ENCODE data around the gene GAL.
A peak's percentile ranks its signal among the peaks of the same experiment; 100 is the strongest.

GAL gene

DNA sequence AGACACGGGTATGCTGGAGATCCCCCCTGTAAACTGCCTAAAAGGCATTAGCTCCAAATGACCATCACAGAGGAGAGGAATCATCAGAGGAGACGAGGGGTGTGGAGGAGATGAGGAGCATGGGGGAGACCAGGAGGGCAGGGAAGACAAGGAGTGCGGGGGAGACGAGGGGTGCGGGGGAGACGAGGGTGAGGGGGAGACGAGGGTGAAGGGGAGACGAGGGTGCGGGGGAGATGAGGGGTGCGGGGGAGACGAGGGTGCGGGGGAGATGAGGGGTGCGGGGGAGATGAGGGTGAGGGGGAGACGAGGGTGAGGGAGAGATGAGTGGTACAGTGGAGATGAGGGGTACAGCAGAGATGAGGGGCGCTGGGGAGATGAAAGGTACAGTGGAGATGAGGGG is 17.5 kb upstream of the GAL start:
- no peak for DNase-seq
- no peaks in the 10 kb centered on the region for H3K27me3 ChIP-seq (ENCODE audit: insufficient read depth, low read length)
- no peak overlapping the region for H3K18ac ChIP-seq (ENCODE audit: low read length)
- H3K23ac ChIP-seq (ENCODE audit: low read length), result no peak overlapping the region
- no peak overlapping the region for H3K4me3 ChIP-seq (ENCODE audit: low read depth, low read length)
- H3K36me3 ChIP-seq (ENCODE audit: control insufficient read depth in 1 of 2, insufficient read depth in 2 of 2, low read length in 2 of 2), result no peaks in the 10 kb centered on the region
- no peak overlapping the region for H2BK5ac ChIP-seq (ENCODE audit: low read depth, low read length, poor library complexity)
- WGBS (ENCODE audit: extremely low coverage, insufficient coverage, insufficient read length), result 100% methylated on average over 2 of the region's 15 CpGs
- no peak overlapping the region for H4K8ac ChIP-seq (ENCODE audit: low read depth, low read length)
- no peak overlapping the region for H4K91ac ChIP-seq (ENCODE audit: low read depth, low read length)
- H3K4ac ChIP-seq (ENCODE audit: low read depth, low read length), result no peak overlapping the region
- H3K4me2 ChIP-seq (ENCODE audit: low read length), result no peak overlapping the region
- H3K9me3 ChIP-seq (ENCODE audit: insufficient read depth, low read depth, low read length), result peaks cover 7% of the 10 kb centered on the region
- no peak overlapping the region for H4K12ac ChIP-seq (ENCODE audit: low read depth, low read length)
- H2BK120ac ChIP-seq (ENCODE audit: insufficient read depth, low read length, poor library complexity), result no peak overlapping the region
- H3K14ac ChIP-seq (ENCODE audit: low read length), result no peak overlapping the region
- no peak overlapping the region for H3K27ac ChIP-seq (ENCODE audit: low read depth, low read length)
- H2AFZ ChIP-seq (ENCODE audit: insufficient read depth, low read length, poor library complexity), result no peak overlapping the region
- H3K79me1 ChIP-seq (ENCODE audit: low read length), result no peaks in the 10 kb centered on the region
- no peaks in the 10 kb centered on the region for H3K4me1 ChIP-seq (ENCODE audit: control insufficient read depth in 1 of 2, insufficient read depth in 2 of 2, low read length in 2 of 2)
- no peak overlapping the region for H2BK12ac ChIP-seq (ENCODE audit: low read length)
- H3K9ac ChIP-seq (ENCODE audit: low read length), result no peak overlapping the region
- H2AK5ac ChIP-seq (ENCODE audit: low read length), result no peak overlapping the region
- no peaks in the 10 kb centered on the region for H3K79me2 ChIP-seq (ENCODE audit: control insufficient read depth, insufficient read depth, low read length, poor library complexity)

- DNase-seq, result no peak
- H2AFZ ChIP-seq (ENCODE audit: insufficient read depth, low read length, poor library complexity), result no peak overlapping the region
- no peak overlapping the region for H2BK5ac ChIP-seq (ENCODE audit: low read depth, low read length, poor library complexity)
- WGBS (ENCODE audit: extremely low coverage, insufficient coverage, insufficient read length), result no CpG with 5 or more reads among the region's 21 CpGs
- no peaks in the 10 kb centered on the region for H3K4me1 ChIP-seq (ENCODE audit: control insufficient read depth in 1 of 2, insufficient read depth in 2 of 2, low read length in 2 of 2)
- H2BK120ac ChIP-seq (ENCODE audit: insufficient read depth, low read length, poor library complexity), result no peak overlapping the region
- no peak overlapping the region for H2BK12ac ChIP-seq (ENCODE audit: low read length)
- H3K18ac ChIP-seq (ENCODE audit: low read length), result no peak overlapping the region
- H3K36me3 ChIP-seq (ENCODE audit: control insufficient read depth in 1 of 2, insufficient read depth in 2 of 2, low read length in 2 of 2), result no peaks in the 10 kb centered on the region
- H3K4me2 ChIP-seq (ENCODE audit: low read length), result no peak overlapping the region
- H3K9me3 ChIP-seq (ENCODE audit: insufficient read depth, low read depth, low read length), result peaks cover 4% of the 10 kb centered on the region
- no peaks in the 10 kb centered on the region for H3K79me2 ChIP-seq (ENCODE audit: control insufficient read depth, insufficient read depth, low read length, poor library complexity)
- H3K27ac ChIP-seq (ENCODE audit: low read depth, low read length), result no peak overlapping the region
- H3K27me3 ChIP-seq (ENCODE audit: insufficient read depth, low read length), result no peaks in the 10 kb centered on the region
- no peak overlapping the region for H3K14ac ChIP-seq (ENCODE audit: low read length)
- no peak overlapping the region for H3K9ac ChIP-seq (ENCODE audit: low read length)
- H3K4ac ChIP-seq (ENCODE audit: low read depth, low read length), result no peak overlapping the region
- no peak overlapping the region for H2AK5ac ChIP-seq (ENCODE audit: low read length)
- H3K79me1 ChIP-seq (ENCODE audit: low read length), result no peaks in the 10 kb centered on the region
- H4K12ac ChIP-seq (ENCODE audit: low read depth, low read length), result no peak overlapping the region
- H4K91ac ChIP-seq (ENCODE audit: low read depth, low read length), result no peak overlapping the region
- no peak overlapping the region for H3K23ac ChIP-seq (ENCODE audit: low read length)
- H4K8ac ChIP-seq (ENCODE audit: low read depth, low read length), result no peak overlapping the region
- no peak overlapping the region for H3K4me3 ChIP-seq (ENCODE audit: low read depth, low read length)
Observed at GRCh38 chr11:68667511-68668500, 16.5 kb upstream of the GAL start.

GRCh38 chr11:68669301-68670090 is 14.8 kb upstream of the GAL start:
- Histone ChIP-seq H3K36me3 (ENCODE audit: control insufficient read depth in 1 of 2, insufficient read depth in 2 of 2, low read length in 2 of 2) (no peaks in the 10 kb centered on the region), H4K12ac (ENCODE audit: low read depth, low read length) (no peak overlapping the region), H3K4me2 (ENCODE audit: low read length) (no peak overlapping the region), H3K9me3 (ENCODE audit: insufficient read depth, low read depth, low read length) (no peaks in the 10 kb centered on the region), H3K4me3 (ENCODE audit: low read depth, low read length) (no peak overlapping the region), H2AFZ (ENCODE audit: insufficient read depth, low read length, poor library complexity) (no peak overlapping the region), H3K4me1 (ENCODE audit: control insufficient read depth in 1 of 2, insufficient read depth in 2 of 2, low read length in 2 of 2) (no peaks in the 10 kb centered on the region), H3K4ac (ENCODE audit: low read depth, low read length) (no peak overlapping the region), H4K8ac (ENCODE audit: low read depth, low read length) (no peak overlapping the region), H3K9ac (ENCODE audit: low read length) (no peak overlapping the region), H2BK120ac (ENCODE audit: insufficient read depth, low read length, poor library complexity) (no peak overlapping the region), H3K79me2 (ENCODE audit: control insufficient read depth, insufficient read depth, low read length, poor library complexity) (no peaks in the 10 kb centered on the region), H3K23ac (ENCODE audit: low read length) (no peak overlapping the region), H4K91ac (ENCODE audit: low read depth, low read length) (no peak overlapping the region), H3K14ac (ENCODE audit: low read length) (no peak overlapping the region), H3K18ac (ENCODE audit: low read length) (no peak overlapping the region), H2BK12ac (ENCODE audit: low read length) (no peak overlapping the region), H3K79me1 (ENCODE audit: low read length) (no peaks in the 10 kb centered on the region), H2BK5ac (ENCODE audit: low read depth, low read length, poor library complexity) (no peak overlapping the region), H2AK5ac (ENCODE audit: low read length) (no peak overlapping the region), H3K27me3 (ENCODE audit: insufficient read depth, low read length) (no peaks in the 10 kb centered on the region), H3K27ac (ENCODE audit: low read depth, low read length) (no peak overlapping the region)
- no CpG with 5 or more reads among the region's 27 CpGs for WGBS (ENCODE audit: extremely low coverage, insufficient coverage, insufficient read length)
- DNase-seq, result no peak

GRCh38 chr11:68670208-68670992 is 13.9 kb upstream of the GAL start:
- Histone ChIP-seq H3K27me3 (ENCODE audit: insufficient read depth, low read length) (no peaks in the 10 kb centered on the region), H3K9ac (ENCODE audit: low read length) (no peak overlapping the region)
- whole genome bisulfite sequencing (ENCODE audit: extremely low coverage, insufficient coverage, insufficient read length), result no CpG with 5 or more reads among the region's 33 CpGs

More at GRCh38 chr11:68670208-68670992, 13.9 kb upstream of the GAL start:
- H3K4me3 ChIP-seq (ENCODE audit: low read depth, low read length), result no peak overlapping the region
- no peak overlapping the region for H3K4me2 ChIP-seq (ENCODE audit: low read length)
- no peak overlapping the region for H3K23ac ChIP-seq (ENCODE audit: low read length)
- no peaks in the 10 kb centered on the region for H3K4me1 ChIP-seq (ENCODE audit: control insufficient read depth in 1 of 2, insufficient read depth in 2 of 2, low read length in 2 of 2)
- H3K79me1 ChIP-seq (ENCODE audit: low read length), result no peaks in the 10 kb centered on the region
- H3K4ac ChIP-seq (ENCODE audit: low read depth, low read length), result no peak overlapping the region
- no peaks in the 10 kb centered on the region for H3K36me3 ChIP-seq (ENCODE audit: control insufficient read depth in 1 of 2, insufficient read depth in 2 of 2, low read length in 2 of 2)
- no peak overlapping the region for H2BK120ac ChIP-seq (ENCODE audit: insufficient read depth, low read length, poor library complexity)
- H3K9me3 ChIP-seq (ENCODE audit: insufficient read depth, low read depth, low read length), result no peaks in the 10 kb centered on the region
- peak overlapping the region; percentile 22 for H4K12ac ChIP-seq (ENCODE audit: low read depth, low read length)
- no peak overlapping the region for H2BK12ac ChIP-seq (ENCODE audit: low read length)
- no peak overlapping the region for H2BK5ac ChIP-seq (ENCODE audit: low read depth, low read length, poor library complexity)
- H4K8ac ChIP-seq (ENCODE audit: low read depth, low read length), result no peak overlapping the region
- no peak overlapping the region for H3K18ac ChIP-seq (ENCODE audit: low read length)
- H2AFZ ChIP-seq (ENCODE audit: insufficient read depth, low read length, poor library complexity), result no peak overlapping the region
- H3K27ac ChIP-seq (ENCODE audit: low read depth, low read length), result no peak overlapping the region
- H4K91ac ChIP-seq (ENCODE audit: low read depth, low read length), result no peak overlapping the region
- H2AK5ac ChIP-seq (ENCODE audit: low read length), result no peak overlapping the region
- no peak overlapping the region for H3K14ac ChIP-seq (ENCODE audit: low read length)
- no peaks in the 10 kb centered on the region for H3K79me2 ChIP-seq (ENCODE audit: control insufficient read depth, insufficient read depth, low read length, poor library complexity)
- DNase-seq, result no peak
